GM18517 (cell line): ENCODE results near the gene TMEM132D.

Experiments
- ATAC-seq: cut with Tn5 transposase; IDR thresholded peaks from one replicate; pipeline ENCODE4 v1.9.1; 2021; ENCODE audit warnings: mild to moderate bottlenecking, moderate library complexity; ENCODE audit not compliant: unreplicated experiment

TMEM132D gene

GRCh38 chr12:129025055-129025454 lies 878.8 kb downstream of the TMEM132D start:
- ATAC-seq, result no peak
